T-helper 1 cell (primary cell): Measurements from ENCODE around the gene NFIC.
"Not testable (repeated sequence)": the region's sequence is repeated elsewhere in the genome, so short reads cannot be mapped to it uniquely, and the experiment has no call there.

Experiments used
- DNase-seq, 5 donors: peaks; one replicate each; pipeline ENCODE4 v3.0.0-alpha.2; 2012 to 2020

NFIC gene

GRCh38 chr19:3399311-3399710 is 32.9 kb downstream of the NFIC start:
- not testable (repeated sequence) for DNase-seq

GRCh38 chr19:3401004-3401768 is 34.8 kb downstream of the NFIC start:
- DNase-seq: no peak

GRCh38 chr19:3402631-3403443 is 36.5 kb downstream of the NFIC start:
- DNase-seq: no peak

GRCh38 chr19:3403489-3404323 is 37.3 kb downstream of the NFIC start:
- no peak for DNase-seq

- DNase-seq: no peak
Observed at GRCh38 chr19:3404324-3405260, 38.2 kb downstream of the NFIC start.

- no peak for DNase-seq
Observed at GRCh38 chr19:3405261-3405653, 38.9 kb downstream of the NFIC start.

GRCh38 chr19:3406571-3407111 is 40.3 kb downstream of the NFIC start:
- DNase-seq: no peak

- no peak for DNase-seq
Observed at GRCh38 chr19:3407556-3408516, 41.5 kb downstream of the NFIC start.

- no peak for DNase-seq
Observed at GRCh38 chr19:3408996-3409345, 42.6 kb downstream of the NFIC start.

- no peak for DNase-seq
Observed at GRCh38 chr19:3409346-3410064, 43.1 kb downstream of the NFIC start.

- DNase-seq: no peak
Observed at GRCh38 chr19:3411636-3412035, 45.3 kb downstream of the NFIC start.

GRCh38 chr19:3412066-3412465 is 45.7 kb downstream of the NFIC start:
- no peak for DNase-seq

- no peak for DNase-seq
Observed at GRCh38 chr19:3413796-3414327, 47.5 kb downstream of the NFIC start.

GRCh38 chr19:3415695-3416094 is 49.3 kb downstream of the NFIC start:
- DNase-seq: no peak

GRCh38 chr19:3420244-3420755 is 53.9 kb downstream of the NFIC start:
- no peak for DNase-seq

- DNase-seq: no peak
Observed at GRCh38 chr19:3420909-3421619, 54.7 kb downstream of the NFIC start.

GRCh38 chr19:3421656-3422055 is 55.3 kb downstream of the NFIC start:
- DNase-seq: not testable (repeated sequence)

- DNase-seq: no peak
Observed at GRCh38 chr19:3423183-3423829, 56.9 kb downstream of the NFIC start.
